Measurements from ENCODE around the gene SENP2. TPM values are rescaled to one million over a fixed set of nuclear protein-coding genes. Genes with fewer than 3 reads are reported as not detected.
A peak's percentile ranks its signal among the peaks of the same experiment; 100 is the strongest.

Gene SENP2
- total RNA-seq, 1 experiment from 2014 or later = 56.9 TPM

- ChIA-PET POLR2A (interaction anchor here (0.5 kb wide), 1 partner anchor 255 kb away, joined by 5 read pairs; no protein-coding TSS in a partner anchor), CTCF (no interaction called here)
- peaks cover 49% of the 10 kb centered on the region for H3K36me3 Mint-ChIP-seq
- no peaks in the 10 kb centered on the region for H3K9me3 Mint-ChIP-seq
- H3K4me3 Mint-ChIP-seq = no peak overlapping the region
- H3K27me3 Mint-ChIP-seq (ENCODE audit: low read depth) = no peaks in the 10 kb centered on the region; the same call in 1 of the 2 replicates
- no peak for ATAC-seq
- peaks cover 12% of the 10 kb centered on the region for H3K4me1 Mint-ChIP-seq
- 0 out of 2 replicates have a peak overlapping the region, but pooled peaks have one; percentile 23 for H3K27ac Mint-ChIP-seq
- DNase-seq (ENCODE audit: low spot score) = no peak
- TF ChIP-seq ETV6 (CRISPR knock-in tag; IDR thresholded peaks at IDR 0.05) (no peak), USF2 (CRISPR knock-in tag; IDR thresholded peaks at IDR 0.05) (no peak), ARID4B (CRISPR knock-in tag; IDR thresholded peaks at IDR 0.05; ENCODE audit: borderline replicate concordance) (no peak), AR (CRISPR knock-in tag; IDR thresholded peaks at IDR 0.05) (no peak), ZNF281 (CRISPR knock-in tag; IDR thresholded peaks at IDR 0.05) (no peak), NR3C1 (CRISPR knock-in tag; conservative IDR thresholded peaks at IDR 0.05; ENCODE audit: low read depth) (no peak), AFF4 (CRISPR knock-in tag; IDR thresholded peaks at IDR 0.05; ENCODE audit: borderline replicate concordance) (no peak), ZNF138 (CRISPR knock-in tag; conservative IDR thresholded peaks at IDR 0.05) (no peak), GTF2I (CRISPR knock-in tag; conservative IDR thresholded peaks at IDR 0.05) (no peak), IRF1 (CRISPR knock-in tag; IDR thresholded peaks at IDR 0.05) (no peak), ZNF425 (CRISPR knock-in tag; conservative IDR thresholded peaks at IDR 0.05) (no peak), SMAD4 (CRISPR knock-in tag; IDR thresholded peaks at IDR 0.05) (no peak), NFATC4 (CRISPR knock-in tag; IDR thresholded peaks at IDR 0.05) (no peak), TEAD4 (CRISPR knock-in tag; IDR thresholded peaks at IDR 0.05) (no peak), MLX (CRISPR knock-in tag; IDR thresholded peaks at IDR 0.05) (no peak), ZMAT4 (CRISPR knock-in tag; IDR thresholded peaks at IDR 0.05) (no peak)
These were observed 71.8 kb downstream of the SENP2 start for GRCh38 chr3:185657691-185658503.
